HepG2 (cell line): ENCODE results near the gene MRPL18. TPM values are rescaled to one million over a fixed set of nuclear protein-coding genes. Genes with fewer than 3 reads are reported as not detected.

Source experiments
- ARID3A ChIP-seq: IDR thresholded peaks from 2 replicates; pipeline ENCODE4 v1.6.1; 2012; ENCODE audit warnings: low read depth, low read length, improper control_type of control experiment
- HES4 ChIP-seq: sonication (generic); formaldehyde crosslinking; IDR thresholded peaks from 2 replicates; pipeline ENCODE4 v1.9.0; 2021; ENCODE audit warnings: mild to moderate bottlenecking, missing genetic modification reagents, borderline replicate concordance
- LCORL ChIP-seq, 2 experiments: fragments of 450-650 bp in 1 of 2; sonication (generic) in 1 of 2; formaldehyde crosslinking in 1 of 2; IDR thresholded peaks; 2 replicates each; pipeline versions ENCODE4 v1.5.0 to v1.6.1; 2017 to 2020; ENCODE audit warnings: antibody characterized with exemption in 1 of 2, missing genetic modification reagents in 1 of 2
- MYPOP ChIP-seq: sonication (generic); formaldehyde crosslinking; IDR thresholded peaks from 2 replicates; pipeline ENCODE4 v1.8.1; 2023; ENCODE audit warnings: mild to moderate bottlenecking, moderate library complexity, missing genetic modification reagents
- NCOA1 ChIP-seq: sonication (generic); formaldehyde crosslinking; IDR thresholded peaks from 2 replicates; pipeline ENCODE4 v1.9.0; 2021; ENCODE audit warnings: missing genetic modification reagents
- NCOA2 ChIP-seq: sonication (generic); formaldehyde crosslinking; IDR thresholded peaks from 2 replicates; pipeline ENCODE4 v1.8.0; 2022; ENCODE audit warnings: inconsistent platforms
- RFX5 ChIP-seq: IDR thresholded peaks from 2 replicates; pipeline ENCODE4 v1.6.1; 2011; ENCODE audit warnings: low read depth, low read length, improper control_type of control experiment
- SPEN ChIP-seq: sonication (generic); formaldehyde crosslinking; IDR thresholded peaks from 2 replicates; pipeline ENCODE4 v1.5.1; 2020; ENCODE audit warnings: low read depth, mild to moderate bottlenecking, missing genetic modification reagents
- TBX2 ChIP-seq: sonication (generic); formaldehyde crosslinking; IDR thresholded peaks from 2 replicates; pipeline ENCODE4 v1.5.0; 2020; ENCODE audit warnings: missing genetic modification reagents, mild to moderate bottlenecking, borderline replicate concordance
- TFAP4 ChIP-seq: sonication (generic); IDR thresholded peaks from 2 replicates; pipeline ENCODE4 v1.6.1; 2016; ENCODE audit warnings: low read depth, borderline replicate concordance
- ZBTB33 ChIP-seq: sonication (generic); formaldehyde crosslinking; IDR thresholded peaks from 2 replicates; pipeline ENCODE4 v1.4.0; 2020; ENCODE audit warnings: missing genetic modification reagents
- ZNF18 ChIP-seq: sonication (generic); formaldehyde crosslinking; IDR thresholded peaks from 2 replicates; pipeline ENCODE4 v1.8.0; 2022; ENCODE audit warnings: mild to moderate bottlenecking, missing genetic modification reagents; ENCODE audit not compliant: insufficient replicate concordance
- ZNF234 ChIP-seq: sonication (generic); formaldehyde crosslinking; conservative IDR thresholded peaks from 2 replicates; pipeline ENCODE4 v1.5.1; 2020; ENCODE audit warnings: mild to moderate bottlenecking, missing genetic modification reagents
- ZNF235 ChIP-seq: sonication (generic); formaldehyde crosslinking; IDR thresholded peaks from 2 replicates; pipeline ENCODE4 v1.8.1; 2023; ENCODE audit warnings: mild to moderate bottlenecking, missing genetic modification reagents, borderline replicate concordance
- ZNF33A ChIP-seq: sonication (generic); formaldehyde crosslinking; IDR thresholded peaks from 2 replicates; pipeline ENCODE4 v1.5.1; 2020; ENCODE audit warnings: missing genetic modification reagents, mild to moderate bottlenecking, moderate library complexity, borderline replicate concordance
- ZNF687 ChIP-seq: sonication (generic); formaldehyde crosslinking; IDR thresholded peaks from 2 replicates; pipeline ENCODE4 v1.5.1; 2020; ENCODE audit warnings: mild to moderate bottlenecking, missing genetic modification reagents, moderate library complexity
- ZNF816 ChIP-seq: sonication (generic); formaldehyde crosslinking; IDR thresholded peaks from 2 replicates; pipeline ENCODE4 v1.8.0; 2022; ENCODE audit warnings: missing genetic modification reagents, mild to moderate bottlenecking, borderline replicate concordance
- polyA plus RNA-seq, 8 experiments: library from polyadenylated mRNA; depleted of rRNA in 3 of 8; stranded (reverse) in 7 of 8; unstranded in 1 of 8; fragments of >200 nt; fragmentation: Illumina TruSeq in 4 of 8; extraction: Trizol in 4 of 8; gene quantifications; 2 replicates each; pipeline versions ENCODE4 v1.2.1 to v1.2.3, GENCODE V29; 2011 to 2016; ENCODE audit warnings: low read depth in 4 of 8, missing spikeins in 1 of 8, mixed read lengths in 1 of 8; ENCODE audit not compliant: insufficient read depth in 1 of 8
- total RNA-seq, 5 experiments: library from RNA; depleted of rRNA; stranded (reverse); fragments of >200 nt; fragmentation: Illumina TruSeq; extraction: Trizol; gene quantifications; 2 replicates each; pipeline ENCODE4 v1.2.3, GENCODE V29; 2016; ENCODE audit warnings: low read depth in 1 of 5

The MRPL18 gene
- total and polyA plus RNA-seq, 2 of the 13 experiments (the other 11 are each of a cell fraction or from before 2014, with no cell fraction given) = 85.6 to 176 TPM

GRCh38 chr6:159790956-159791598 is 810 bp downstream of the MRPL18 start (continued):
- TF ChIP-seq ZNF18 = no peak
- TF ChIP-seq RFX5 = no peak
- TF ChIP-seq SPEN (CRISPR knock-in tag) = no peak
- TF ChIP-seq ZNF816 (CRISPR knock-in tag) = no peak
- TF ChIP-seq ZBTB33 (CRISPR knock-in tag) = no peak
- TF ChIP-seq LCORL (IDR thresholded peaks at IDR 0.05) = no peak
- TF ChIP-seq LCORL (CRISPR knock-in tag; IDR thresholded peaks at IDR 0.05) = peak; percentile 45; the same call in 1 of the 2 replicates
- no peak for TF ChIP-seq ZNF687 (CRISPR knock-in tag)
- TF ChIP-seq ARID3A = no peak
- no peak for TF ChIP-seq NCOA2
- TF ChIP-seq TBX2 = peak; percentile 10; the same call in 1 of the 2 replicates
- TF ChIP-seq TFAP4 = no peak
- TF ChIP-seq ZNF235 (CRISPR knock-in tag) = no peak
- peak; percentile 76 for TF ChIP-seq NCOA1 (CRISPR knock-in tag)
- 0 out of 2 replicates have a peak, but pooled peaks have one; percentile 1 for TF ChIP-seq MYPOP (CRISPR knock-in tag)
- TF ChIP-seq ZNF234 = no peak
- TF ChIP-seq ZNF33A (CRISPR knock-in tag) = no peak
- TF ChIP-seq HES4 = no peak
